ENCODE data around the gene SPAG9. TPM values are rescaled to one million over a fixed set of nuclear protein-coding genes. Genes with fewer than 3 reads are reported as not detected.

SPAG9 gene
- total and polyA plus RNA-seq, 2 of the 8 experiments (the other 6 are each of a cell fraction or from before 2014, with no cell fraction given) = 9.8 to 63.8 TPM

GRCh38 chr17:51036084-51036483, 84.6 kb downstream of the SPAG9 start:
- Histone ChIP-seq H3K4me1 (replicated peaks in 1 of 4; ENCODE audit: control insufficient read depth in 3 of 4, insufficient read depth in 4 of 4, low read length in 3 of 4) (peaks cover 0 to 5% (median 0%) of the 10 kb centered on the region in 4 experiments; a peak in 2 of 7 replicates), H3K9me3 (ENCODE audit: insufficient read depth in 2 of 2, low read depth in 1 of 2, low read length in 1 of 2) (no peaks in the 10 kb centered on the region), H4K5ac (ENCODE audit: insufficient read length, low read depth, low read length) (no peak overlapping the region), H2AK5ac (ENCODE audit: low read depth, low read length) (no peak overlapping the region), H3K23me2 (ENCODE audit: low read depth, low read length) (no peaks in the 10 kb centered on the region), H3K79me1 (ENCODE audit: low read depth, low read length) (no peaks in the 10 kb centered on the region; the same call in 1 of the 2 replicates), H3K4ac (replicated peaks; ENCODE audit: insufficient read length, low read depth, low read length) (no peak overlapping the region), H3K27ac (ENCODE audit: low read depth, low read length) (no peak overlapping the region; the same call in 1 of the 2 replicates), H2BK120ac (replicated peaks; ENCODE audit: low read depth, low read length) (no peak overlapping the region), H3K4me2 (ENCODE audit: insufficient read depth in 1 of 2, low read depth in 2 of 2, low read length in 2 of 2) (no peak overlapping the region), H3K27me3 (replicated peaks in 1 of 4; ENCODE audit: control insufficient read depth in 3 of 4, extremely low read depth in 1 of 4, insufficient read depth in 3 of 4, low read length in 3 of 4) (no peaks in the 10 kb centered on the region), H4K91ac (replicated peaks; ENCODE audit: insufficient read length, low read length) (no peak overlapping the region), H3K79me2 (ENCODE audit: control insufficient read depth in 1 of 2, insufficient read depth in 2 of 2, low read length in 2 of 2) (no peaks in the 10 kb centered on the region), H3K23ac (ENCODE audit: insufficient read length) (no peak overlapping the region), H2BK15ac (ENCODE audit: low read length) (no peak overlapping the region), H2BK5ac (ENCODE audit: low read depth, low read length) (peak overlapping the region; percentile 47; the same call in 1 of the 2 replicates), H2AFZ (ENCODE audit: low read length) (no peak overlapping the region), H3K18ac (ENCODE audit: extremely low read depth, low read length) (no peak overlapping the region), H4K20me1 (replicated peaks in 1 of 2; ENCODE audit: control insufficient read depth in 1 of 2, insufficient read depth in 2 of 2, low read length in 2 of 2) (no peaks in the 10 kb centered on the region), H3K4me3 (ENCODE audit: extremely low read depth in 1 of 4, insufficient read depth in 2 of 4, low read depth in 3 of 4, low read length in 4 of 4) (no peak overlapping the region), H2BK20ac (ENCODE audit: low read length) (no peak overlapping the region), H3K14ac (ENCODE audit: insufficient read length) (no peak overlapping the region), H3K36me3 (ENCODE audit: control insufficient read depth in 2 of 4, insufficient read depth in 4 of 4, low read length in 3 of 4) (peaks cover 0 to 6% (median 0%) of the 10 kb centered on the region in 4 experiments; a peak in 2 of 8 replicates), H3K9ac (replicated peaks in 1 of 4; ENCODE audit: extremely low read depth in 1 of 4, low read depth in 3 of 4, low read length in 3 of 4) (no peak overlapping the region; a peak in 1 of 7 replicates), H2BK12ac (ENCODE audit: low read depth, low read length) (no peak overlapping the region), H4K8ac (ENCODE audit: extremely low read depth, insufficient read depth, low read length) (no peak overlapping the region), H3K56ac (replicated peaks; ENCODE audit: insufficient read length, low read depth, low read length) (no peak overlapping the region)
- FAIRE-seq = no peak
- WGBS, 2 experiments (ENCODE audit: extremely low coverage in 1 of 2, insufficient coverage in 1 of 2, insufficient read length in 1 of 2, insufficient replicate concordance in 2 of 2, low coverage in 1 of 2, low lambda C conversion rate in 2 of 2, missing lambda C conversion rate in 1 of 2) = 91% methylated on average over 3 of the region's 3 CpGs; no CpG with 5 or more reads in 1 of the 2 experiments
- no peak for TF ChIP-seq BRCA1 (IDR thresholded peaks at IDR 0.05; ENCODE audit: low read depth, low read length)
- TF ChIP-seq USF2 (IDR thresholded peaks at IDR 0.05; ENCODE audit: low read length) = no peak
- no peak for TF ChIP-seq BACH1 (IDR thresholded peaks at IDR 0.05; ENCODE audit: low read length)
- no peak for TF ChIP-seq SRF (IDR thresholded peaks at IDR 0.05; ENCODE audit: low read depth, low read length)
- TF ChIP-seq SP4 (IDR thresholded peaks at IDR 0.05; ENCODE audit: low read length) = no peak
- no peak for TF ChIP-seq POU5F1 (IDR thresholded peaks at IDR 0.05; ENCODE audit: low read depth, low read length)
- no peak for TF ChIP-seq SUZ12 (IDR thresholded peaks at IDR 0.05; ENCODE audit: low read length)
- no peak for DNase-seq (ENCODE audit: low read depth in 1 of 2, low spot score in 2 of 2)
- CTCF ChIA-PET (ENCODE audit: partially characterized antibody) = interaction anchor here (1.2 to 3.1 kb wide), 2 partner anchors 10 to 20 kb away, joined by 3 to 7 read pairs; no protein-coding TSS in a partner anchor
- POLR2A ChIA-PET (ENCODE audit: partially characterized antibody) = interaction anchor here (0.9 to 1.7 kb wide), 3 partner anchors 10 to 51 kb away, joined by 4 to 9 read pairs (median 4); no protein-coding TSS in a partner anchor

Measured in H1 (cell line).